Esophagus squamous epithelium (tissue), 4 donors: ENCODE measurements around the gene TMEM178B.

Experiments
- CTCF ChIP-seq, 6 experiments: fragments of 450-650 bp in 4 of 6; fragments of 200-600 bp in 2 of 6; sonication (generic) in 2 of 6; IDR thresholded peaks; one replicate each; pipeline ENCODE4 v1.5.1; 2016 to 2019; ENCODE audit warnings: antibody characterized with exemption in 6 of 6, mild to moderate bottlenecking in 4 of 6, moderate library complexity in 4 of 6
- POLR2A ChIP-seq, 4 donors: fragments of 450-650 bp; IDR thresholded peaks; one replicate each; pipeline ENCODE4 v1.6.1; 2017; ENCODE audit warnings: antibody characterized with exemption in 4 of 4, mild to moderate bottlenecking in 4 of 4, moderate library complexity in 3 of 4

- TF ChIP-seq POLR2A (IDR thresholded peaks at IDR 0.05) (no peak), CTCF (IDR thresholded peaks at IDR 0.05) (no peak)
Measured at GRCh38 chr7:141355032-141355431, 281.2 kb downstream of the TMEM178B start.
